ENCODE results near the gene TLL2.

TLL2 gene

GRCh38 chr10:96462606-96463151 is 51.0 kb downstream of the TLL2 start:
- Histone ChIP-seq H3K27me3 (replicated peaks; ENCODE audit: control insufficient read depth, insufficient read depth, low read length) (no peaks in the 10 kb centered on the region), H3K4me3 (replicated peaks; ENCODE audit: low read depth, low read length) (no peak overlapping the region), H3K36me3 (ENCODE audit: control insufficient read depth, insufficient read depth, low read length) (no peaks in the 10 kb centered on the region)
- DNase-seq (ENCODE audit: extremely low read depth, insufficient read length): no peak
- TF ChIP-seq CTCF (IDR thresholded peaks at IDR 0.05; ENCODE audit: insufficient read depth, low read length, poor library complexity, severe bottlenecking): no peak

DNA sequence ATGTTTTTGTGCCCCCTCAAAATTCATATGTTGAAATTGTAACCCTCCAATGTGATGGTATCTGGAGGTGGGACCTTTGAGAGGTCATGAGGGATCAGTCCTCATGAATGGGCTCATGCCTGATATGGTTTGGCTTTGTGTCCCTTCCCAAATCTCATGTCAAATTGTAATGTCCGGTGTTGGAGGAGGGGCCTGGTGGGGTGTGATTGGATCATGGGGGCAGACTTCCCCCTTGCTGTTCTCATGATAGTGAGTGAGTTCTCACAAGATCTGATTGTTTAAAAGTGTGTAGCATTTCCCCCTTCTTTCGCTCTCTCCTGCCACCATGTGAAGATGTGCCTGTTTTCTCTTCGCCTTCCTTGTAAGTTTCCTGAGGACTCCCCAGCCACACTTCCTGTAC is 53.4 kb downstream of the TLL2 start:
- no peak for DNase-seq (ENCODE audit: extremely low read depth, insufficient read length)
- no peaks in the 10 kb centered on the region for H3K36me3 ChIP-seq (ENCODE audit: control insufficient read depth, insufficient read depth, low read length)
- no peak overlapping the region for H3K4me3 ChIP-seq (replicated peaks; ENCODE audit: low read depth, low read length)
- H3K27me3 ChIP-seq (replicated peaks; ENCODE audit: control insufficient read depth, insufficient read depth, low read length): no peaks in the 10 kb centered on the region
- TF ChIP-seq CTCF (IDR thresholded peaks at IDR 0.05; ENCODE audit: insufficient read depth, low read length, poor library complexity, severe bottlenecking): no peak

DNA sequence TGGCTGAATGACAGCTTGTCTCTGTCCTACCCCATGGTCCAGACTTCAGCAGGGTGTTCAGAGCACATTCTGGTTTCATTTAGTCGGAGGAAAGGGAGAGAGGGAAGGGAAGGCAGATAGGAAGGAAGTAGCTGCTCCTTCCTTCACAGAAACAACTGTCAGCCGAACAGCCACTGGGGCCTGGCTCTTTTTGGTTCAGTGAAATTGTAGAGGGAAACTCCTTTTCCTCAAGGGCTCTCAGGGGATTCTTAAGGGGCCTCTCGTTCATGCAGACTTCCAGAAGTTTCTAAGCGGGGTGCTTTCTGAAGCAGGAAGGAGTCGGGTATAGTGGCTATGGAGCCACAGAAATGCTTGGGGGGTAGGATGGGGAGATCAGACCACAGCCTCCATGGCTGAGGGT is 56.4 kb downstream of the TLL2 start:
- Histone ChIP-seq H3K36me3 (ENCODE audit: control insufficient read depth, insufficient read depth, low read length) (no peaks in the 10 kb centered on the region), H3K4me3 (replicated peaks; ENCODE audit: low read depth, low read length) (no peak overlapping the region), H3K27me3 (replicated peaks; ENCODE audit: control insufficient read depth, insufficient read depth, low read length) (no peaks in the 10 kb centered on the region)
- TF ChIP-seq CTCF (IDR thresholded peaks at IDR 0.05; ENCODE audit: insufficient read depth, low read length, poor library complexity, severe bottlenecking): no peak
- DNase-seq (ENCODE audit: extremely low read depth, insufficient read length): no peak

DNA sequence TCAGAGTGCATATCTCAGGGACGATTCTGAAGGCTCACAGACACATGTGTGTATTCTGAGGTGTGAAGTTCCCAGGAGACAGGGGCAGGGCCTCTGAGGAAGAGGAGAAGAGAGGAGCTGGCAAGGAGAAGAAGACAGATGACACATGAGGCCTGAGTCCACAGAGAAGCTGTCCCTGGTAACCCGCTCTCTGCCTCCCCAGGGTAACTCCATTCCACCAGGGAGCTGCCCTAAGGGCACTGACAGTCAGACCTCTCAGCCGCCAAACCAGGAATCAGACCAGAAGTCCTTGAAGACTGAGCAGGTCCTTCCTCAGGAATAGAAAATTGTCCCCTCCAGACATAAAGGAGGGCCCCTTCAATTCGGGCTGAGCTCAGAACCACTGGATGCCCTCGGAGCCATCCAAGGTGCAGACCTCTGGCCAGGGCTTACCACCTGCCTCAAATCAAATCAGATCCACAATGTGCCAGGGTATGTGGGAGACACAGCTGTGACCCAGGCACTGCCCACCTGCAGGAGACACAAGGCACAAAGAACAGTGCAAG is 57.4 kb downstream of the TLL2 start:
- no peaks in the 10 kb centered on the region for H3K27me3 ChIP-seq (replicated peaks; ENCODE audit: control insufficient read depth, insufficient read depth, low read length)
- no peaks in the 10 kb centered on the region for H3K36me3 ChIP-seq (ENCODE audit: control insufficient read depth, insufficient read depth, low read length)
- DNase-seq (ENCODE audit: extremely low read depth, insufficient read length): no peak
- TF ChIP-seq CTCF (IDR thresholded peaks at IDR 0.05; ENCODE audit: insufficient read depth, low read length, poor library complexity, severe bottlenecking): no peak
- no peak overlapping the region for H3K4me3 ChIP-seq (replicated peaks; ENCODE audit: low read depth, low read length)

GRCh38 chr10:96453856-96454583 is 59.7 kb downstream of the TLL2 start:
- Histone ChIP-seq H3K36me3 (ENCODE audit: control insufficient read depth, insufficient read depth, low read length) (no peaks in the 10 kb centered on the region), H3K4me3 (replicated peaks; ENCODE audit: low read depth, low read length) (no peak overlapping the region), H3K27me3 (replicated peaks; ENCODE audit: control insufficient read depth, insufficient read depth, low read length) (no peaks in the 10 kb centered on the region; the same call in 1 of the 2 replicates)
- TF ChIP-seq CTCF (IDR thresholded peaks at IDR 0.05; ENCODE audit: insufficient read depth, low read length, poor library complexity, severe bottlenecking): no peak
- DNase-seq (ENCODE audit: extremely low read depth, insufficient read length): no peak

Data from GM06990 (cell line).